HG02571 (cell line): ENCODE measurements around the gene GAK.

Source experiments
- ATAC-seq: cut with Tn5 transposase; IDR thresholded peaks from one replicate; pipeline ENCODE4 v1.9.1; 2021; ENCODE audit warnings: mild to moderate bottlenecking, moderate library complexity; ENCODE audit not compliant: unreplicated experiment

GAK gene

GRCh38 chr4:892780-893179 is 39.3 kb downstream of the GAK start:
- no peak for ATAC-seq

GRCh38 chr4:891747-892146 is 40.4 kb downstream of the GAK start:
- ATAC-seq = no peak

- ATAC-seq = no peak
Measured at GRCh38 chr4:890036-890695, 42.0 kb downstream of the GAK start.

GRCh38 chr4:889516-889915 is 42.6 kb downstream of the GAK start:
- no peak for ATAC-seq

GRCh38 chr4:888029-888428 is 44.1 kb downstream of the GAK start:
- ATAC-seq = no peak

- no peak for ATAC-seq
Measured at GRCh38 chr4:887034-887763, 44.9 kb downstream of the GAK start.

- ATAC-seq = no peak
Measured at GRCh38 chr4:886244-886643, 45.9 kb downstream of the GAK start.

GRCh38 chr4:885353-885752 is 46.8 kb downstream of the GAK start:
- no peak for ATAC-seq

- no peak for ATAC-seq
Measured at GRCh38 chr4:884896-885295, 47.2 kb downstream of the GAK start.

- ATAC-seq = no peak
Measured at GRCh38 chr4:884259-884658, 47.9 kb downstream of the GAK start.

- no peak for ATAC-seq
Measured at GRCh38 chr4:883377-884095, 48.6 kb downstream of the GAK start.

GRCh38 chr4:882646-883045 is 49.5 kb downstream of the GAK start:
- no peak for ATAC-seq

GRCh38 chr4:881709-882108 is 50.4 kb downstream of the GAK start:
- no peak for ATAC-seq

- no peak for ATAC-seq
Measured at GRCh38 chr4:880684-881405, 51.3 kb downstream of the GAK start.

GRCh38 chr4:879729-880077 is 52.4 kb downstream of the GAK start:
- ATAC-seq = no peak

GRCh38 chr4:878796-879728 is 53.1 kb downstream of the GAK start:
- ATAC-seq = no peak

GRCh38 chr4:877502-877901 is 54.6 kb downstream of the GAK start:
- ATAC-seq = no peak

GRCh38 chr4:876780-877179 is 55.3 kb downstream of the GAK start:
- ATAC-seq = no peak

- no peak for ATAC-seq
Measured at GRCh38 chr4:875818-876423, 56.2 kb downstream of the GAK start.
